HL-60 (cell line): ENCODE results near the gene HMOX2.

Experiments used
- DNase-seq, 2 experiments: peaks; one replicate each; pipeline ENCODE4 v3.0.0-alpha.2; 2010 to 2020; ENCODE audit warnings: low read depth in 1 of 2, low spot score in 1 of 2
- H3K27ac ChIP-seq: fragments of 250-450 bp; sonication (Bioruptor Pico); replicated peaks from 2 replicates; pipeline ENCODE4 v1.5.1; 2020; ENCODE audit warnings: mild to moderate bottlenecking, moderate library complexity
- H3K27me3 ChIP-seq: fragments of 250-450 bp; sonication (Bioruptor Pico); 2 replicates; pipeline ENCODE4 v1.5.1; 2021; ENCODE audit warnings: mild to moderate bottlenecking, moderate library complexity; ENCODE audit not compliant: insufficient read depth, poor library complexity, severe bottlenecking
- H3K4me3 ChIP-seq: replicated peaks from 2 replicates; pipeline ENCODE4 v1.5.1; 2011; ENCODE audit warnings: mild to moderate bottlenecking, control low read depth, low read length; ENCODE audit not compliant: insufficient read depth
- CTCF ChIP-seq: IDR thresholded peaks from one replicate; pipeline ENCODE4 v1.5.1; 2011; ENCODE audit warnings: low read length, control low read depth, inconsistent platforms; ENCODE audit not compliant: insufficient read depth
- GABPA ChIP-seq: IDR thresholded peaks from 2 replicates; pipeline ENCODE4 v1.6.1; 2012; ENCODE audit warnings: low read depth
- POLR2AphosphoS5 ChIP-seq: IDR thresholded peaks from 2 replicates; pipeline ENCODE4 v1.6.1; 2012; ENCODE audit warnings: low read depth
- SPI1 ChIP-seq: IDR thresholded peaks from 2 replicates; pipeline ENCODE4 v1.6.1; 2012; ENCODE audit warnings: low read depth, mild to moderate bottlenecking, borderline replicate concordance
- TF ChIP-seq, protein P1 (sequence below): IDR thresholded peaks from 2 replicates; pipeline ENCODE4 v1.6.1; 2012; ENCODE audit warnings: low read depth; ENCODE audit not compliant: insufficient replicate concordance

Gene HMOX2

GRCh38 chr16:4486126-4486893 is 10.1 kb downstream of the HMOX2 start:
- H3K4me3 ChIP-seq = no peak overlapping the region
- no peaks in the 10 kb centered on the region for H3K27me3 ChIP-seq
- DNase-seq = no peak
- TF ChIP-seq, protein P1, sequence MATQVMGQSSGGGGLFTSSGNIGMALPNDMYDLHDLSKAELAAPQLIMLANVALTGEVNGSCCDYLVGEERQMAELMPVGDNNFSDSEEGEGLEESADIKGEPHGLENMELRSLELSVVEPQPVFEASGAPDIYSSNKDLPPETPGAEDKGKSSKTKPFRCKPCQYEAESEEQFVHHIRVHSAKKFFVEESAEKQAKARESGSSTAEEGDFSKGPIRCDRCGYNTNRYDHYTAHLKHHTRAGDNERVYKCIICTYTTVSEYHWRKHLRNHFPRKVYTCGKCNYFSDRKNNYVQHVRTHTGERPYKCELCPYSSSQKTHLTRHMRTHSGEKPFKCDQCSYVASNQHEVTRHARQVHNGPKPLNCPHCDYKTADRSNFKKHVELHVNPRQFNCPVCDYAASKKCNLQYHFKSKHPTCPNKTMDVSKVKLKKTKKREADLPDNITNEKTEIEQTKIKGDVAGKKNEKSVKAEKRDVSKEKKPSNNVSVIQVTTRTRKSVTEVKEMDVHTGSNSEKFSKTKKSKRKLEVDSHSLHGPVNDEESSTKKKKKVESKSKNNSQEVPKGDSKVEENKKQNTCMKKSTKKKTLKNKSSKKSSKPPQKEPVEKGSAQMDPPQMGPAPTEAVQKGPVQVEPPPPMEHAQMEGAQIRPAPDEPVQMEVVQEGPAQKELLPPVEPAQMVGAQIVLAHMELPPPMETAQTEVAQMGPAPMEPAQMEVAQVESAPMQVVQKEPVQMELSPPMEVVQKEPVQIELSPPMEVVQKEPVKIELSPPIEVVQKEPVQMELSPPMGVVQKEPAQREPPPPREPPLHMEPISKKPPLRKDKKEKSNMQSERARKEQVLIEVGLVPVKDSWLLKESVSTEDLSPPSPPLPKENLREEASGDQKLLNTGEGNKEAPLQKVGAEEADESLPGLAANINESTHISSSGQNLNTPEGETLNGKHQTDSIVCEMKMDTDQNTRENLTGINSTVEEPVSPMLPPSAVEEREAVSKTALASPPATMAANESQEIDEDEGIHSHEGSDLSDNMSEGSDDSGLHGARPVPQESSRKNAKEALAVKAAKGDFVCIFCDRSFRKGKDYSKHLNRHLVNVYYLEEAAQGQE = no peak
- TF ChIP-seq POLR2AphosphoS5 (no peak), CTCF (no peak), SPI1 (no peak), GABPA (no peak)
- H3K27ac ChIP-seq = no peak overlapping the region

- Histone ChIP-seq H3K4me3 (no peak overlapping the region), H3K27ac (no peak overlapping the region), H3K27me3 (no peaks in the 10 kb centered on the region)
- TF ChIP-seq SPI1 = no peak
- TF ChIP-seq, protein P1 = peak; percentile 21
- no peak for DNase-seq
These were observed 11.8 kb downstream of the HMOX2 start for GRCh38 chr16:4487955-4488498.

GRCh38 chr16:4488499-4488967 is 12.3 kb downstream of the HMOX2 start:
- Histone ChIP-seq H3K27me3 (no peaks in the 10 kb centered on the region), H3K4me3 (no peak overlapping the region), H3K27ac (no peak overlapping the region)
- no peak for DNase-seq
- TF ChIP-seq, protein P1 = no peak
- TF ChIP-seq SPI1 = no peak
- no peak for TF ChIP-seq GABPA
- no peak for TF ChIP-seq POLR2AphosphoS5
- TF ChIP-seq CTCF = no peak
